Natural killer cell treated with Interleukin-12 subunit alpha and Interleukin-12 subunit beta and Interleukin-15 and Interleukin-18, amount 100 ng/mL, for 72 hours (primary cell): ENCODE results near the gene CREB3L2. TPM values are rescaled to one million over a fixed set of nuclear protein-coding genes. Genes with fewer than 3 reads are reported as not detected.
"Not testable (repeated sequence)": the region's sequence is repeated elsewhere in the genome, so short reads cannot be mapped to it uniquely, and the experiment has no call there.

Source experiments
- ATAC-seq, 2 donors: fragments of 150-1000 bp; cut with Tn5 transposase in 1 of 2; sonication (Bioruptor Pico), chemical (Tn5 transposase) in 1 of 2; 2 replicates each; pipeline ENCODE4 v1.10.0; 2021
- DNase-seq: peaks from one replicate; pipeline ENCODE4 v3.0.0; 2022; ENCODE audit warnings: low spot score
- H3K27ac Mint-ChIP-seq, 2 donors: 1 replicate in 1 of 2; 2 replicates in 1 of 2; pipeline ENCODE4 v1.8.0; 2022; ENCODE audit warnings: mixed read lengths in 2 of 2, mild to moderate bottlenecking in 1 of 2, moderate library complexity in 1 of 2
- H3K27me3 Mint-ChIP-seq, 2 donors: 1 replicate in 1 of 2; 2 replicates in 1 of 2; pipeline ENCODE4 v1.8.0; 2022; ENCODE audit warnings: mixed read lengths in 2 of 2
- H3K36me3 Mint-ChIP-seq: one replicate; pipeline ENCODE4 v1.8.0; 2022; ENCODE audit warnings: mixed read lengths
- H3K4me1 Mint-ChIP-seq, 2 donors: 1 replicate in 1 of 2; 2 replicates in 1 of 2; pipeline ENCODE4 v1.8.0; 2022; ENCODE audit warnings: low read depth in 2 of 2, mixed read lengths in 2 of 2, mild to moderate bottlenecking in 1 of 2
- H3K4me3 Mint-ChIP-seq: one replicate; pipeline ENCODE4 v1.8.0; 2022; ENCODE audit warnings: mixed read lengths
- H3K9me3 Mint-ChIP-seq: 2 replicates; pipeline ENCODE4 v1.8.0; 2022; ENCODE audit warnings: mixed read lengths
- total RNA-seq, 2 donors: library from RNA; stranded (reverse); gene quantifications; one replicate each; pipeline ENCODE4 v1.2.3, GENCODE V29; 2022

CREB3L2 gene
- total RNA-seq, 2 donors from 2014 or later: 53.5 to 59.0 TPM

GRCh38 chr7:137981175-137981574 is 20.7 kb downstream of the CREB3L2 start:
- ATAC-seq: no peak
- Mint-ChIP-seq H3K9me3 (peaks cover 5% of the 10 kb centered on the region), H3K36me3 (peaks cover 5% of the 10 kb centered on the region), H3K4me1 (peaks cover 17 to 27% of the 10 kb centered on the region in 2 donors), H3K4me3 (no peak overlapping the region), H3K27me3 (no peaks in the 10 kb centered on the region), H3K27ac (no peak overlapping the region)
- DNase-seq: no peak

GRCh38 chr7:137980308-137980707 is 21.6 kb downstream of the CREB3L2 start:
- ATAC-seq (no peak), DNase-seq (no peak)
- Mint-ChIP-seq H3K4me1 (peaks cover 17 to 29% of the 10 kb centered on the region in 2 donors), H3K36me3 (peaks cover 5% of the 10 kb centered on the region), H3K4me3 (no peak overlapping the region), H3K27ac (no peak overlapping the region), H3K9me3 (peaks cover 5% of the 10 kb centered on the region), H3K27me3 (no peaks in the 10 kb centered on the region)

GRCh38 chr7:137978464-137979237 is 23.2 kb downstream of the CREB3L2 start:
- Mint-ChIP-seq H3K4me1 (peaks cover 18 to 32% of the 10 kb centered on the region in 2 donors), H3K4me3 (no peak overlapping the region), H3K27ac (no peak overlapping the region), H3K9me3 (peaks cover 5% of the 10 kb centered on the region), H3K36me3 (peaks cover 5% of the 10 kb centered on the region), H3K27me3 (no peaks in the 10 kb centered on the region)
- DNase-seq (no peak), ATAC-seq (no peak)

DNA sequence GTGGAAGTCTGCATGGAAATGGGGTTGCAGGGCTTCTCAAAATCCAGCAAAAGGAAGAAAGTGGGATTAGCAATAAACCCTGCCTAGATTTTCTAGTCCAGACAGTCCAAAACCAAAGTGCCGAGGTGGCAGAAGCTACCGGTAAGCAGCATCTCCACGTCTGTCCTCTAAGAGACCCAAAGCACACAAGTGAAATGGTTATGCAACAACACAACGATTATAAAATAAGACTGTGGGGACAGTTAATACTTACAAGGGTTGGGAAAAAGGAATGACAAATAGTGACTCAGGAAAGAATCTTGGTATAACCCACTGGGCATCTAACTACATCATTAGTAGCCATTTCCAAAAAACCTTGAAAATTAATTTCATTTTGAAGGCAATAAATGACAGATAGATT is 24.7 kb downstream of the CREB3L2 start:
- no peaks in the 10 kb centered on the region for H3K36me3 Mint-ChIP-seq
- no peak for ATAC-seq

DNA sequence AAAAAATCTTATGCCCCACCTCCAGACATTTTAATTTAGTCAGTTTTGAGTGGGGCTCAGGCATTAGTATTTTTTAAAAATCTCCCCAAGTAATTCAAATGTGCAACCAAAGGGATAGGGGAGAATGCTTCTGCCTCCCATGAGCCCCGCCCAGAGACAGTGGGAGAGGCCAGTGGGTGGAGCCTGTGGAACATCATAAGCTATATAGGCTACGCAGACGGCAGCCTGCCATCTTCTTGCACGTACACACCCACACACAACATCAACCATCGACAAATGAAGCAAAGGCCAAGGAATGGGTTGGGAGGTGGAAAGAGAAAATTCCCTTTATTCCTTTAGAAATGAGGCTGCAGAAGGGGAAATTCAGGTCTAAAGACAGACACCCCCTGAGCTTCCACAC is 25.2 kb downstream of the CREB3L2 start:
- peaks cover 16 to 27% of the 10 kb centered on the region in 2 donors for H3K4me1 Mint-ChIP-seq
- H3K27me3 Mint-ChIP-seq: no peaks in the 10 kb centered on the region
- no peak overlapping the region for H3K4me3 Mint-ChIP-seq
- no peak overlapping the region for H3K27ac Mint-ChIP-seq
- no peak for DNase-seq
- no peaks in the 10 kb centered on the region for H3K9me3 Mint-ChIP-seq
- ATAC-seq: no peak
- no peaks in the 10 kb centered on the region for H3K36me3 Mint-ChIP-seq

More for the DNA sequence above, 24.7 kb downstream of the CREB3L2 start:
- Mint-ChIP-seq H3K27me3 (no peaks in the 10 kb centered on the region), H3K9me3 (no peaks in the 10 kb centered on the region), H3K4me3 (no peak overlapping the region), H3K27ac (no peak overlapping the region), H3K4me1 (peaks cover 18 to 27% of the 10 kb centered on the region in 2 donors)
- DNase-seq: no peak

DNA sequence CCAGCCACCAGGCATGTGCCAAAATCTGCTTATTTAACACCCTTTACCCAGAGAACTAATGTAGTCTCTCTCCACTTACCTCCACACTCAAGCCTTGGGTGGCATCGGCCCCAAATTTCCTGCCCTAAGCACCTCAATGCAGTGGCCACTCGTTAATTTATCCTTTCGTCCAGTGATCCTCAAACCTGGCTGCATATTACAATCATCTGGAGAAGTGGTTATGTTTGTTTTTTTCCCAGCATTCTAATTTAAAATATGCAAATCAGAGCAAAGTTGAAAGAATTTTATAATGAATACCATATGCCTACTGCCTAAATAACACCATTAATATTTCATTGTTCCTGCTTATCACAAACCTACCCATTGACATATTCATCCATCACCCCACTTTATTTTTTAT is 25.7 kb downstream of the CREB3L2 start:
- no peaks in the 10 kb centered on the region for H3K27me3 Mint-ChIP-seq
- no peaks in the 10 kb centered on the region for H3K36me3 Mint-ChIP-seq
- H3K4me1 Mint-ChIP-seq: peaks cover 11 to 25% of the 10 kb centered on the region in 2 donors
- ATAC-seq (no peak), DNase-seq (no peak)
- no peak overlapping the region for H3K27ac Mint-ChIP-seq
- no peak overlapping the region for H3K4me3 Mint-ChIP-seq
- no peaks in the 10 kb centered on the region for H3K9me3 Mint-ChIP-seq

DNA sequence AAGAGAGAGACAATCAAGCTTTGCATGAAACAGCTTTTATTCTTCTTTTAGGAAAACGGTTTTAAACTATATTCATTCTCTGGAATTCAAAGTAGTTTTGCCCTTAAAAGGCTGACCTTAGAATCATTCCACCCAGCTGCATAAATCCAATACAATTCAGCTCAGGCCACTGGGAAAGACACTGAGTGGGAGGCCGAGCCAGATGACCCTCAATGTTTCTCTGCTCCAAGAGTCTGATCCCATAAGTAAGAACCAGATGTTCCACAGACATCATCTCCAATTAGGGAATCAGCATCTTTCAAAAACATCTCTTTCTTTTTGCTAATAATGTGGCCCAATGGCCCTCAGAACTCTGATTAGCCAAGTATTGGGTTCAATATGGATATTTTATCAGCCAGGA is 26.1 kb downstream of the CREB3L2 start:
- Mint-ChIP-seq H3K4me3 (no peak overlapping the region), H3K27ac (no peak overlapping the region), H3K9me3 (no peaks in the 10 kb centered on the region), H3K27me3 (no peaks in the 10 kb centered on the region), H3K36me3 (no peaks in the 10 kb centered on the region), H3K4me1 (peaks cover 7 to 20% of the 10 kb centered on the region in 2 donors)
- DNase-seq (no peak), ATAC-seq (no peak)

- Mint-ChIP-seq H3K4me1 (peaks cover 5 to 19% of the 10 kb centered on the region in 2 donors), H3K27me3 (no peaks in the 10 kb centered on the region), H3K27ac (no peak overlapping the region), H3K4me3 (no peak overlapping the region), H3K9me3 (no peaks in the 10 kb centered on the region), H3K36me3 (no peaks in the 10 kb centered on the region)
- ATAC-seq (no peak), DNase-seq (no peak)
Observed at GRCh38 chr7:137975221-137975620, 26.7 kb downstream of the CREB3L2 start.

DNA sequence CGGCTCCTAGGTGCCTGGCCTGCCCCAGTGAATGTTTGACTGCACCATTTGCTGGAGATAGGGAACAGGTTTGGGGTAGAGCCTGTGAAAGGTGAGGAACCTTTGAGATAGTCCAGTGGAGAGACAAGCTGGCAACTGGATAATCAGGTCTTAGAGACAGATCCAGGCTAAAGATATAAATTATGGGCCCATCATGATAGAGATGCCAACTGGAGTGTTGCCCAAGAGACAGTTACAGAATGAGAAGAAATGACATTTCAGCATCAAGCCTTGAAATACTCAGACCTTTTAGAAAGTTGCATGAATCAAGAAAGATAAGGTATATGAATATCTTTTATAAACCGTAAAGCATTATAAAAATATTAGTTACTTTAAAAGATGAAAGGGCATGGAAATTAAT is 27.1 kb downstream of the CREB3L2 start:
- H3K36me3 Mint-ChIP-seq: no peaks in the 10 kb centered on the region
- H3K4me1 Mint-ChIP-seq: peaks cover 5 to 19% of the 10 kb centered on the region in 2 donors
- ATAC-seq: no peak
- no peak overlapping the region for H3K27ac Mint-ChIP-seq
- H3K27me3 Mint-ChIP-seq: no peaks in the 10 kb centered on the region
- no peak overlapping the region for H3K4me3 Mint-ChIP-seq
- no peak for DNase-seq
- no peaks in the 10 kb centered on the region for H3K9me3 Mint-ChIP-seq

- Mint-ChIP-seq H3K4me1 (peaks cover 24 to 36% of the 10 kb centered on the region in 2 donors), H3K27me3 (no peaks in the 10 kb centered on the region), H3K36me3 (peaks cover 6% of the 10 kb centered on the region), H3K27ac (no peak overlapping the region), H3K9me3 (no peaks in the 10 kb centered on the region), H3K4me3 (no peak overlapping the region)
- no peak for DNase-seq
- no peak for ATAC-seq
Observed at GRCh38 chr7:137970253-137970975, 31.5 kb downstream of the CREB3L2 start.

DNA sequence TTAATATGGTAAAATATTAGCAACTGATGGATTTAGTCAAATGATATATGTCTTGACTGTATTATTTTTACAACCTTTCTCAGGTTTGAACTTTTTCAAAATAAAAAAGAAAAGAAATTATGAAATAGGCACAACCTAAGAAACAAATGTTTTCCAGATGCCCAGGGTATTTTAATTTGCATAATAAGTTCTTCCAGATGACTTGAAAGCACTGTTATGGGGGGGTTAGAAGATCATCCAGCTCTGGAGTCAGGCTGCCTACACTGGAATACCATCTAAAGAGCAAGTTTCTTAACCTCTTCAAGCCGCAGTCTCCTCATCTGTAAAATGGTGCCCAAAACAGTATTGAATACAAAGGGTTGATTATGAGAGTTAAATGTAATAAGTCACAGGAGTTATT is 32.1 kb downstream of the CREB3L2 start:
- ATAC-seq (no peak), DNase-seq (no peak)
- Mint-ChIP-seq H3K9me3 (no peaks in the 10 kb centered on the region), H3K27me3 (no peaks in the 10 kb centered on the region), H3K27ac (no peak overlapping the region), H3K36me3 (peaks cover 6% of the 10 kb centered on the region), H3K4me1 (peaks cover 24 to 36% of the 10 kb centered on the region in 2 donors), H3K4me3 (no peak overlapping the region)

DNA sequence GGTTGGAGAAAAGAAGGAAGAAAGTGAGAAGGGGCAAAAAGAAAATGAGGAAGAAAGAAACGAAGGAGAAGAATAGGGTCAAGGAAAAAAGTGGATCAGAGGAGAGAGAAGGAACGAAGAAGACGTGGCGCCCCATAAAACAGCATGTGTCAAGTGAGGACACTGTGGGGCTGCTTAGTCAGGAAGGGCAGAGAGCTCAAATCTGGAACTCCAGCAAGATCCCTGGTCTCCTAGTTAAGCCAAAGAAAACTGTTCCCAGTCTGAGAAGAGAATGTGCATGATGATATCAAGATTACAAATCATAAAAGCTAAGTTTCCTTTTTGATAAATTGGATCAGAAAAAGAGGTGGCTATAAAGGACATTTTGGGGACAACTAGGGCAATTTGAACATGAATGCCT is 33.0 kb downstream of the CREB3L2 start:
- no peak for DNase-seq
- peaks cover 6% of the 10 kb centered on the region for H3K36me3 Mint-ChIP-seq
- H3K9me3 Mint-ChIP-seq: no peaks in the 10 kb centered on the region
- H3K27me3 Mint-ChIP-seq: no peaks in the 10 kb centered on the region
- no peak overlapping the region for H3K27ac Mint-ChIP-seq
- H3K4me3 Mint-ChIP-seq: no peak overlapping the region
- ATAC-seq: no peak
- peaks cover 19 to 31% of the 10 kb centered on the region in 2 donors for H3K4me1 Mint-ChIP-seq

- ATAC-seq, H3K27me3 Mint-ChIP-seq, H3K9me3 Mint-ChIP-seq, H3K27ac Mint-ChIP-seq, DNase-seq, H3K4me3 Mint-ChIP-seq, H3K36me3 Mint-ChIP-seq: not testable (repeated sequence)
- H3K4me1 Mint-ChIP-seq: peaks cover 19 to 31% of the 10 kb centered on the region in 2 donors
Observed at GRCh38 chr7:137968339-137968738, 33.5 kb downstream of the CREB3L2 start.
